GM18873 (cell line): ENCODE measurements around the gene TMBIM4.

Experiments used
- ATAC-seq: cut with Tn5 transposase; IDR thresholded peaks from one replicate; pipeline ENCODE4 v1.9.1; 2021; ENCODE audit warnings: mild to moderate bottlenecking, moderate library complexity, moderate number of reproducible peaks; ENCODE audit not compliant: unreplicated experiment, low FRiP score

TMBIM4 gene

GRCh38 chr12:66107451-66107915 lies 62.3 kb downstream of the TMBIM4 start:
- ATAC-seq, result peak; percentile 90

GRCh38 chr12:66103016-66103913 lies 66.5 kb downstream of the TMBIM4 start:
- ATAC-seq, result no peak

GRCh38 chr12:66092559-66093269 lies 77.1 kb downstream of the TMBIM4 start:
- no peak for ATAC-seq

- no peak for ATAC-seq
These were observed 79.6 kb downstream of the TMBIM4 start for GRCh38 chr12:66090157-66090556.

- ATAC-seq, result no peak
These were observed 82.3 kb downstream of the TMBIM4 start for GRCh38 chr12:66087365-66087943.

- no peak for ATAC-seq
These were observed 83.8 kb downstream of the TMBIM4 start for GRCh38 chr12:66085998-66086397.
